Ishikawa (cell line): ENCODE results near the gene PIK3AP1.

ENCODE experiments used
- CEBPB ChIP-seq: IDR thresholded peaks from 2 replicates; pipeline ENCODE4 v1.6.1; 2012
- FOXM1 ChIP-seq: IDR thresholded peaks from 2 replicates; pipeline ENCODE4 v1.6.1; 2012; ENCODE audit warnings: low read depth, borderline replicate concordance
- TF ChIP-seq, protein P1 (sequence below): IDR thresholded peaks from 2 replicates; pipeline ENCODE4 v1.6.1; 2012; ENCODE audit warnings: low read depth, mild to moderate bottlenecking

DNA sequence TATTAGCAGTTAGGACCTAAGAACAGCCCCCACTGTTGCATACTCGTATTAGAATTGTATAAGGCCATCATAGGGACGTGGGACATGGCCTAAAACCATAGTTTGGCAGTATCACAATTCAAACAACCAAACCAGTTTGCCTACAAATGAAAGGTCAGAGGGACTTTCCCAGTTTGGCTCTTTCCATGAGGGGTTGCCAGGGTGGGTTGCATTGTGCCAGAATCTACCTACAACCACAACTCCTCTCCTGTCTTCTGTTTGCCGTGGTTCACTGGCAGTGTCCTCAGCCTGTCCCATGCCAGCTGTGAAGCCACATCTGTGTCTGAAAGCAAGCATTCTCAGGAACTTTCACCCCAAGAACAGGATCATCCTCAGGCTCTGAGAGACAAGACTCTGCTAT, 44.5 kb downstream of the PIK3AP1 start:
- TF ChIP-seq, protein P1, sequence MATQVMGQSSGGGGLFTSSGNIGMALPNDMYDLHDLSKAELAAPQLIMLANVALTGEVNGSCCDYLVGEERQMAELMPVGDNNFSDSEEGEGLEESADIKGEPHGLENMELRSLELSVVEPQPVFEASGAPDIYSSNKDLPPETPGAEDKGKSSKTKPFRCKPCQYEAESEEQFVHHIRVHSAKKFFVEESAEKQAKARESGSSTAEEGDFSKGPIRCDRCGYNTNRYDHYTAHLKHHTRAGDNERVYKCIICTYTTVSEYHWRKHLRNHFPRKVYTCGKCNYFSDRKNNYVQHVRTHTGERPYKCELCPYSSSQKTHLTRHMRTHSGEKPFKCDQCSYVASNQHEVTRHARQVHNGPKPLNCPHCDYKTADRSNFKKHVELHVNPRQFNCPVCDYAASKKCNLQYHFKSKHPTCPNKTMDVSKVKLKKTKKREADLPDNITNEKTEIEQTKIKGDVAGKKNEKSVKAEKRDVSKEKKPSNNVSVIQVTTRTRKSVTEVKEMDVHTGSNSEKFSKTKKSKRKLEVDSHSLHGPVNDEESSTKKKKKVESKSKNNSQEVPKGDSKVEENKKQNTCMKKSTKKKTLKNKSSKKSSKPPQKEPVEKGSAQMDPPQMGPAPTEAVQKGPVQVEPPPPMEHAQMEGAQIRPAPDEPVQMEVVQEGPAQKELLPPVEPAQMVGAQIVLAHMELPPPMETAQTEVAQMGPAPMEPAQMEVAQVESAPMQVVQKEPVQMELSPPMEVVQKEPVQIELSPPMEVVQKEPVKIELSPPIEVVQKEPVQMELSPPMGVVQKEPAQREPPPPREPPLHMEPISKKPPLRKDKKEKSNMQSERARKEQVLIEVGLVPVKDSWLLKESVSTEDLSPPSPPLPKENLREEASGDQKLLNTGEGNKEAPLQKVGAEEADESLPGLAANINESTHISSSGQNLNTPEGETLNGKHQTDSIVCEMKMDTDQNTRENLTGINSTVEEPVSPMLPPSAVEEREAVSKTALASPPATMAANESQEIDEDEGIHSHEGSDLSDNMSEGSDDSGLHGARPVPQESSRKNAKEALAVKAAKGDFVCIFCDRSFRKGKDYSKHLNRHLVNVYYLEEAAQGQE = no peak
- TF ChIP-seq FOXM1 = no peak
- TF ChIP-seq CEBPB = no peak
